CD4-positive, alpha-beta T cell treated with Interleukin-10 for 1 hour (primary cell): ENCODE measurements around the gene TOPAZ1.
"Not testable (repeated sequence)": the region's sequence is repeated elsewhere in the genome, so short reads cannot be mapped to it uniquely, and the experiment has no call there.

Experiments used
- DNase-seq: peaks from one replicate; pipeline ENCODE4 v3.0.0-alpha.2; 2020

Gene TOPAZ1

GRCh38 chr3:44337248-44337785, 95.6 kb downstream of the TOPAZ1 start:
- no peak for DNase-seq

- DNase-seq = peak; percentile 99
These were observed 96.5 kb downstream of the TOPAZ1 start, which contains the start of gene TCAIM for GRCh38 chr3:44338010-44338827. TCAIM (plus strand) TSS chr3:44338766; CDS start chr3:44354783, 16,017 bp downstream.

- DNase-seq = no peak
These were observed 97.1 kb downstream of the TOPAZ1 start for GRCh38 chr3:44338828-44339127.

- DNase-seq = no peak
These were observed 97.7 kb downstream of the TOPAZ1 start for GRCh38 chr3:44339181-44340057.

GRCh38 chr3:44340058-44340395, 98.3 kb downstream of the TOPAZ1 start:
- no peak for DNase-seq

DNA sequence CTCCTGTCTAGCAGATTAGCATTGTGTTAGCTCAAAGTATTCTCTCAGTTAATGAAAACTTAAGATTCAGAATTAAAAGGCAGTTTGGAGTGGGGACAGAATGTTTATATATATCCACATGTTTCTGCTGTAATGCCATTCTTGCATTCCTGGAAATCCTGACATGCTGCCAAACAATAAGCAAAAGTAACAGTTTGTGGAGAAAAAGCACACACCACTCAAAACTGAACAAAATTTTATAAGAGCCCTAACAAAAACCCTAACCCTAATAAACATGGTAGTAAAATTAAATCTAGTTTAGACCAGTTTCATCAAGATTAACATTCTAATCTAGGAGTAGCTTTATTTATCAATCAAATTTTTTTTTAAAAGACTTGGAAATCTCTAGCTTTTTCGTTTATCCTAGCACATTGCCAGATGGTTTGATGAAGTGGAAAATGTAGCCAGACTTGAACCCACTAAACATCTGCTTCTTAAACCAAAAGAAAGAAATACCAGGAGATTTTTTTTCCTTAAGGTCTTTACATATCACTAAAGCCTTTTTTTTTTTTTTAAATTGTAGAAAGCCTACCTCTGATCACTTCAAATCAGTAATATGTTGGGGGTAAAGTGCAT, 100.6 kb downstream of the TOPAZ1 start:
- no peak for DNase-seq

- DNase-seq = no peak
These were observed 101.7 kb downstream of the TOPAZ1 start for GRCh38 chr3:44343421-44343820.

- DNase-seq = not testable (repeated sequence)
These were observed 104.9 kb downstream of the TOPAZ1 start for GRCh38 chr3:44346590-44346989.

DNA sequence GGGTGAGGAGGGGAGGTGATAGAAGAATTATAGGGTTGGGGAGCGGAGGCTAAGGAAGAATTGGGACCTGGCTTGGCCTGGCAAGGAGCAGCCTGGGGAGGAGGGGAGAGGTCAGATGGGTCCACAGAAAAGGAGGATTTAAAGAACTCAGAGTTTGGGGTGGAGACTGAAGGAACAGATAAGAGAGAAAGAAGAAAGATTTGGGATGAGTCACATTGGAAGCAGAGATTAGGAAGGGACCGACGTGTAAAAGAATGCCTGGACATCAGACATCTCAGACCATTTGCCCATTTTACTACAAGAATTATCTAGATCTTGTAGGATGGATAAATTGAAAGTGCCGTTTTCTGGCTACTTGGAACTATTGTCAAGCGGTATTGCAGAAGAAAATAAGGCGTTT, 107.3 kb downstream of the TOPAZ1 start:
- DNase-seq = no peak

GRCh38 chr3:44353355-44353924, 111.8 kb downstream of the TOPAZ1 start:
- no peak for DNase-seq

- DNase-seq = no peak
These were observed 113.8 kb downstream of the TOPAZ1 start for GRCh38 chr3:44355362-44356033.

DNA sequence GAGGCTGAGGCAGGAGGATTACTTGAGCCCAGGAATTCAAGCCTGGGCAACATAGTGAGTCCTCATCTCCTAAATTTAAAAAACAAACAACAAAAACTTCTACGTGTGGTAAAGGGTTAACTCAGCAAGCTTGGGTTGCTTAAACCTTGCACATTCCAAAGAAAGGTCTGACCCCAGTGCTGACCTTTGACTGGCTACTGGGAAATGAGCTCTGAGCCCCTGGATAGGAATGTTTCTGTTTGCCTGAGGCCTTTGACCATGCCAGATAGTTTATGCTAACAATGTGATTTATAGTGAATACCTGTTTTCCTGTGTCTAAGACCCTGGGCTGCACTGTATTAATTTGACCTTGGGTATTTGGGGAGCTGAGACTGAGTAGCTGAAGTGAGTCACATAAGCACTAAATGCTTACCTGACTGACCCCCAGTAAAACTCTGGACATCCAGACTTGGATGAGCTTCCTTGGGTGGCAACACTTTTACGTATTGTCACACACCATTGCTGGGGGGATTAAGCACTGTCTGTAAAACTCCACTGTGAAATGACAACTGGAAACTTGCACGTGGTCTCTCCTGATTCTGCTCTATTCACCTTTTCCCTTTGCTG, 117.6 kb downstream of the TOPAZ1 start:
- DNase-seq = no peak

GRCh38 chr3:44363591-44363990, 121.9 kb downstream of the TOPAZ1 start:
- no peak for DNase-seq

DNA sequence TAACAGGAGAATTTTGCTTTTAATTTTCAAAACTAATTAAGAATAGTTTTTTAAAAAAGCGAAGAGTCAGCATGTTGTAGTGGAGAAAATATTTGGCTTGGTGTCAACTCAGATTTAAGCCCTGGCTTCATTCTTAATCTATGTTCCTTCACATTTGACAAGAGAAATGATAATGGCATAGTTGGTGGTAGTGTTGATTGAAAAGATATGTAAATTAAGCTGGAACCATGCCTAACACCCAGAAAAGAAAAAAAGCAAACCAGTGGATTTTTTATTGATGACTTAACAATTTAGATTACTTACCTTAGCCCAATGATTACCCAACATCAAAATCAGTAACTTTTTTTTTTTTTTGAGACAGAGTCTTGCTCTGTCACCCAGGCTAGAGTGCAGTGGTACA, 124.3 kb downstream of the TOPAZ1 start:
- no peak for DNase-seq

- DNase-seq = no peak
These were observed 133.8 kb downstream of the TOPAZ1 start for GRCh38 chr3:44375450-44375849.
